HG02943 (cell line): ENCODE measurements around the gene AFAP1L1.

Source experiments
- ATAC-seq: cut with Tn5 transposase; IDR thresholded peaks from one replicate; pipeline ENCODE4 v1.9.1; 2021; ENCODE audit warnings: mild to moderate bottlenecking, low read depth, moderate library complexity; ENCODE audit not compliant: unreplicated experiment

The AFAP1L1 gene

GRCh38 chr5:149344151-149344550 lies 72.5 kb downstream of the AFAP1L1 start:
- ATAC-seq, result no peak

GRCh38 chr5:149345147-149345891 lies 73.7 kb downstream of the AFAP1L1 start, which contains the start of gene GRPEL2:
TSS of gene GRPEL2 (plus strand) at chr5:149345499. CDS start at chr5:149345540, 41 bp downstream.
- peak; percentile 95 for ATAC-seq

GRCh38 chr5:149345892-149346222 lies 74.2 kb downstream of the AFAP1L1 start:
- no peak for ATAC-seq

GRCh38 chr5:149348518-149348917 lies 76.9 kb downstream of the AFAP1L1 start:
- ATAC-seq, result no peak

- ATAC-seq, result no peak
Observed at GRCh38 chr5:149349382-149349781, 77.7 kb downstream of the AFAP1L1 start.

- ATAC-seq, result no peak
Observed at GRCh38 chr5:149352169-149352568, 80.5 kb downstream of the AFAP1L1 start.

- no peak for ATAC-seq
Observed at GRCh38 chr5:149353911-149354310, 82.3 kb downstream of the AFAP1L1 start.

- no peak for ATAC-seq
Observed at GRCh38 chr5:149355688-149356087, 84.0 kb downstream of the AFAP1L1 start.

- no peak for ATAC-seq
Observed at GRCh38 chr5:149356391-149356790, 84.7 kb downstream of the AFAP1L1 start.

- peak; percentile 100 for ATAC-seq
Observed at GRCh38 chr5:149357370-149358293, 86.0 kb downstream of the AFAP1L1 start, which contains the start of gene PCYOX1L. TSS of gene PCYOX1L (plus strand) at chr5:149358046. CDS start at chr5:149358069, 23 bp downstream.

- peak; percentile 9 for ATAC-seq
Observed at GRCh38 chr5:149358294-149358651, 86.6 kb downstream of the AFAP1L1 start.

- no peak for ATAC-seq
Observed at GRCh38 chr5:149358868-149359495, 87.3 kb downstream of the AFAP1L1 start.

GRCh38 chr5:149360272-149360671 lies 88.6 kb downstream of the AFAP1L1 start:
- ATAC-seq, result no peak

- ATAC-seq, result no peak
Observed at GRCh38 chr5:149362541-149362940, 90.9 kb downstream of the AFAP1L1 start.

GRCh38 chr5:149363358-149363757 lies 91.7 kb downstream of the AFAP1L1 start:
- ATAC-seq, result no peak

GRCh38 chr5:149363936-149364335 lies 92.3 kb downstream of the AFAP1L1 start:
- no peak for ATAC-seq

- no peak for ATAC-seq
Observed at GRCh38 chr5:149364719-149365118, 93.1 kb downstream of the AFAP1L1 start.

- no peak for ATAC-seq
Observed at GRCh38 chr5:149365418-149365817, 93.8 kb downstream of the AFAP1L1 start.

- ATAC-seq, result no peak
Observed at GRCh38 chr5:149366169-149366729, 94.6 kb downstream of the AFAP1L1 start.

- peak; percentile 73 for ATAC-seq
Observed at GRCh38 chr5:149367249-149367971, 95.8 kb downstream of the AFAP1L1 start.
